H1 (cell line): ENCODE data around the gene DOCK8. TPM values are rescaled to one million over a fixed set of nuclear protein-coding genes. Genes with fewer than 3 reads are reported as not detected.
A peak's percentile ranks its signal among the peaks of the same experiment; 100 is the strongest.

Experiments
- CTCF ChIA-PET: fragments of 300-600 bp; sonication (Branson Sonifier 250); formaldehyde crosslinking; loops from one replicate; lab custom pipeline; 2021; ENCODE audit not compliant: partially characterized antibody; lab: Charles Lee
- POLR2A ChIA-PET: fragments of 300-600 bp; sonication (Branson Sonifier 250); formaldehyde crosslinking; loops from one replicate; lab custom pipeline; 2021; ENCODE audit warnings: inconsistent platforms; ENCODE audit not compliant: partially characterized antibody; lab: Charles Lee
- DNase-seq, 2 experiments: peaks; one replicate each; pipeline versions ENCODE4 v3.0.0 to v3.0.0-alpha.2; 2010 to 2022; ENCODE audit warnings: low spot score in 2 of 2, low read depth in 1 of 2, mixed read lengths in 1 of 2
- FAIRE-seq: peaks from 2 replicates; lab custom pipeline; 2011; peaks lifted over from hg19 to GRCh38; lab: Jason Lieb, UNC
- H2AFZ ChIP-seq: 2 replicates; pipeline ENCODE4 v1.8.1; 2012; ENCODE audit warnings: low read length, inconsistent platforms
- H2AK5ac ChIP-seq: 2 replicates; pipeline ENCODE4 v1.6.1; 2013; ENCODE audit warnings: low read depth, low read length
- H2BK120ac ChIP-seq: replicated peaks from 2 replicates; pipeline ENCODE3; 2013; ENCODE audit warnings: low read depth, low read length, inconsistent platforms
- H2BK12ac ChIP-seq: 2 replicates; pipeline ENCODE4 v1.6.1; 2013; ENCODE audit warnings: low read depth, low read length
- H2BK15ac ChIP-seq: 2 replicates; pipeline ENCODE4 v1.6.1; 2013; ENCODE audit warnings: low read length
- H2BK20ac ChIP-seq: 2 replicates; pipeline ENCODE4 v1.6.1; 2013; ENCODE audit warnings: low read length
- H2BK5ac ChIP-seq: 2 replicates; pipeline ENCODE4 v1.6.1; 2013; ENCODE audit warnings: low read depth, low read length
- H3K14ac ChIP-seq: 2 replicates; pipeline ENCODE4 v1.6.1; 2013; ENCODE audit warnings: inconsistent platforms; ENCODE audit not compliant: insufficient read length
- H3K18ac ChIP-seq: 2 replicates; pipeline ENCODE4 v1.6.1; 2013; ENCODE audit warnings: low read length; ENCODE audit errors: extremely low read depth
- H3K23ac ChIP-seq: 2 replicates; pipeline ENCODE4 v1.6.1; 2013; ENCODE audit warnings: inconsistent platforms; ENCODE audit not compliant: insufficient read length
- H3K23me2 ChIP-seq: 2 replicates; pipeline ENCODE4 v1.6.1; 2013; ENCODE audit warnings: low read depth, low read length
- H3K27ac ChIP-seq: 2 replicates; pipeline ENCODE4 v1.6.1; 2011; ENCODE audit warnings: low read depth, low read length, inconsistent platforms
- H3K27me3 ChIP-seq, 4 experiments: replicated peaks in 1 of 4; 1 replicate in 1 of 4; 2 replicates in 3 of 4; pipeline versions ENCODE4 v1.6.1 to v1.8.1; 2011 to 2013; ENCODE audit warnings: low read length in 3 of 4, mild to moderate bottlenecking in 3 of 4, inconsistent platforms in 2 of 4, mixed read lengths in 2 of 4, moderate library complexity in 1 of 4; ENCODE audit not compliant: control insufficient read depth in 3 of 4, insufficient read depth in 3 of 4; ENCODE audit errors: extremely low read depth in 1 of 4
- H3K36me3 ChIP-seq, 4 experiments: 2 replicates each; pipeline versions ENCODE4 v1.6.1 to v1.8.1; 2011 to 2013; ENCODE audit warnings: mild to moderate bottlenecking in 4 of 4, low read length in 3 of 4, moderate library complexity in 2 of 4, control low read depth in 1 of 4, inconsistent platforms in 1 of 4; ENCODE audit not compliant: insufficient read depth in 4 of 4, control insufficient read depth in 2 of 4
- H3K4ac ChIP-seq: replicated peaks from 2 replicates; pipeline ENCODE3; 2013; ENCODE audit warnings: low read length, low read depth, mixed read lengths, inconsistent platforms; ENCODE audit not compliant: insufficient read length
- H3K4me1 ChIP-seq, 4 experiments: replicated peaks in 1 of 4; 1 replicate in 1 of 4; 2 replicates in 3 of 4; pipeline versions ENCODE4 v1.6.1 to v1.8.1; 2011 to 2013; ENCODE audit warnings: low read length in 3 of 4, inconsistent platforms in 2 of 4, mixed read lengths in 1 of 4; ENCODE audit not compliant: insufficient read depth in 4 of 4, control insufficient read depth in 3 of 4
- H3K4me2 ChIP-seq, 2 experiments: 2 replicates each; pipeline versions ENCODE4 v1.6.1 to v1.8.1; 2011 to 2013; ENCODE audit warnings: low read depth in 2 of 2, low read length in 2 of 2, control low read depth in 1 of 2, inconsistent platforms in 1 of 2, mild to moderate bottlenecking in 1 of 2; ENCODE audit not compliant: insufficient read depth in 1 of 2
- H3K4me3 ChIP-seq, 4 experiments: fragments of 200-600, 300-600 bp in 1 of 4; sonication (generic), shearing (Covaris generic), sonication (Bioruptor Twin) in 1 of 4; 2 replicates each; pipeline versions ENCODE4 v1.5.1 to v1.8.1; 2011 to 2016; ENCODE audit warnings: low read length in 4 of 4, low read depth in 3 of 4, control low read depth in 2 of 4, inconsistent platforms in 2 of 4, mild to moderate bottlenecking in 2 of 4, mixed read lengths in 1 of 4, moderate library complexity in 1 of 4; ENCODE audit not compliant: insufficient read depth in 2 of 4; ENCODE audit errors: extremely low read depth in 1 of 4
- H3K56ac ChIP-seq: replicated peaks from 2 replicates; pipeline ENCODE3; 2013; ENCODE audit warnings: low read depth, mild to moderate bottlenecking, mixed read lengths, low read length, inconsistent platforms; ENCODE audit not compliant: insufficient read length
- H3K79me1 ChIP-seq: 2 replicates; pipeline ENCODE4 v1.6.1; 2013; ENCODE audit warnings: low read depth, low read length, control low read depth
- H3K79me2 ChIP-seq, 2 experiments: 2 replicates each; pipeline versions ENCODE4 v1.6.1 to v1.8.1; 2012 to 2013; ENCODE audit warnings: low read length in 2 of 2, mild to moderate bottlenecking in 2 of 2, inconsistent platforms in 1 of 2; ENCODE audit not compliant: insufficient read depth in 2 of 2, control insufficient read depth in 1 of 2
- H3K9ac ChIP-seq, 4 experiments: replicated peaks in 1 of 4; 1 replicate in 1 of 4; 2 replicates in 3 of 4; pipeline versions ENCODE4 v1.6.1 to v1.8.1; 2011 to 2013; ENCODE audit warnings: low read depth in 3 of 4, low read length in 3 of 4, control low read depth in 2 of 4, mild to moderate bottlenecking in 2 of 4, moderate library complexity in 2 of 4, inconsistent platforms in 1 of 4; ENCODE audit errors: extremely low read depth in 1 of 4
- H3K9me3 ChIP-seq, 2 experiments: 2 replicates each; pipeline versions ENCODE4 v1.6.1 to v1.8.1; 2012 to 2013; ENCODE audit warnings: mild to moderate bottlenecking in 2 of 2, moderate library complexity in 2 of 2, control low read depth in 1 of 2, inconsistent platforms in 1 of 2, low read depth in 1 of 2, low read length in 1 of 2, mixed read lengths in 1 of 2; ENCODE audit not compliant: insufficient read depth in 2 of 2
- H4K20me1 ChIP-seq, 2 experiments: replicated peaks in 1 of 2; 2 replicates each; pipeline versions ENCODE3 to v1.8.1; 2011 to 2013; ENCODE audit warnings: inconsistent platforms in 2 of 2, low read length in 2 of 2, mild to moderate bottlenecking in 1 of 2; ENCODE audit not compliant: insufficient read depth in 2 of 2, control insufficient read depth in 1 of 2
- H4K5ac ChIP-seq: 2 replicates; pipeline ENCODE4 v1.6.1; 2013; ENCODE audit warnings: low read length, low read depth, mixed read lengths, inconsistent platforms; ENCODE audit not compliant: insufficient read length
- H4K8ac ChIP-seq: 2 replicates; pipeline ENCODE4 v1.8.0; 2013; ENCODE audit warnings: mild to moderate bottlenecking, moderate library complexity, low read length, inconsistent platforms; ENCODE audit not compliant: insufficient read depth; ENCODE audit errors: extremely low read depth
- H4K91ac ChIP-seq: replicated peaks from 2 replicates; pipeline ENCODE3; 2013; ENCODE audit warnings: low read length, mixed read lengths, inconsistent platforms; ENCODE audit not compliant: insufficient read length
- CBX8 ChIP-seq: fragments of 300-800, 300-1000 bp; sonication (generic); IDR thresholded peaks from 2 replicates; pipeline ENCODE4 v1.7.1; 2016; ENCODE audit warnings: low read depth, low read length, borderline replicate concordance
- CTCF ChIP-seq, 3 experiments: IDR thresholded peaks; 1 replicate in 2 of 3; 2 replicates in 1 of 3; pipeline versions ENCODE4 v1.5.1 to v1.6.1; 2011; ENCODE audit warnings: low read length in 3 of 3, mild to moderate bottlenecking in 3 of 3, inconsistent platforms in 2 of 3, low read depth in 1 of 3, moderate library complexity in 1 of 3; ENCODE audit not compliant: insufficient read depth in 1 of 3; ENCODE audit errors: control extremely low read depth in 1 of 3
- HDAC2 ChIP-seq, 2 experiments: fragments of 300-600 bp in 1 of 2; sonication (generic) in 1 of 2; IDR thresholded peaks; 2 replicates each; pipeline ENCODE4 v1.6.1; 2011 to 2012; ENCODE audit warnings: low read depth in 2 of 2, low read length in 2 of 2, mild to moderate bottlenecking in 2 of 2, moderate library complexity in 2 of 2, borderline replicate concordance in 1 of 2, inconsistent platforms in 1 of 2
- RXRA ChIP-seq: IDR thresholded peaks from 2 replicates; pipeline ENCODE4 v1.6.1; 2011; ENCODE audit warnings: low read depth, mild to moderate bottlenecking, low read length, moderate library complexity; ENCODE audit not compliant: insufficient read depth
- SIX5 ChIP-seq: IDR thresholded peaks from 2 replicates; pipeline ENCODE4 v1.6.1; 2011; ENCODE audit warnings: mild to moderate bottlenecking, low read depth, low read length
- SP2 ChIP-seq: IDR thresholded peaks from 2 replicates; pipeline ENCODE4 v1.6.1; 2012; ENCODE audit warnings: mild to moderate bottlenecking, low read length, inconsistent platforms
- WGBS, 2 experiments: shearing (Covaris generic) in 1 of 2; methylation state at CpG; one replicate each; pipeline versions ENCODE4 v1.1.6 to v1.1.7; 2013 to 2015; ENCODE audit warnings: low lambda C conversion rate in 2 of 2, mixed read lengths in 2 of 2, inconsistent platforms in 1 of 2, low coverage in 1 of 2, missing lambda C conversion rate in 1 of 2; ENCODE audit not compliant: insufficient replicate concordance in 2 of 2, insufficient coverage in 1 of 2, insufficient read length in 1 of 2; ENCODE audit errors: extremely low coverage in 1 of 2, missing lambda C conversion rate in 1 of 2; 5-methylcytosine and 5-hydroxymethylcytosine counted together
- long read RNA-seq, 2 experiments: library from RNA in 1 of 2; library from capped mRNA in 1 of 2; stranded (forward); transcript quantifications; one replicate each; pipeline ENCODE4 v2.0.0, GENCODE V29; 2021; ENCODE audit warnings: inconsistent platforms in 1 of 2
- polyA minus RNA-seq, 3 experiments: library from RNA; depleted of rRNA, polyadenylated mRNA; stranded (reverse); fragments of >200 nt; gene quantifications; 1 replicate in 2 of 3; 2 replicates in 1 of 3; pipeline ENCODE4 v1.2.3, GENCODE V29; 2011
- polyA plus RNA-seq, 7 experiments: library from polyadenylated mRNA; depleted of rRNA in 3 of 7; stranded (reverse) in 5 of 7; unstranded in 2 of 7; fragments of >200 nt in 5 of 7; fragments of 200-250 nt in 2 of 7; gene quantifications; 1 replicate in 5 of 7; 2 replicates in 1 of 7; 4 replicates in 1 of 7; pipeline versions ENCODE4 v1.2.1 to v1.2.3, GENCODE V29; 2011 to 2013; ENCODE audit warnings: missing spikeins in 2 of 7, mixed read lengths in 2 of 7
- total RNA-seq: library from RNA; stranded (reverse); fragmentation: NEBNext Ultra II Directional; extraction: Animal tissue kit (Norgen Biotek cat#: 25700); gene quantifications from 2 replicates; pipeline ENCODE4 v1.2.1, GENCODE V29; 2021

DOCK8 gene
- total RNA-seq (1.4 and 2.0 TPM in 2 replicates), polyA plus RNA-seq (2011; rRNA removed) (0.57 and 0.67 TPM in 2 replicates), polyA minus RNA-seq (2011; rRNA and poly(A)+ RNA removed) (1.5 and 2.5 TPM in 2 replicates)
- 0.40 TPM for polyA plus RNA-seq (2011; cell fraction: cytosol; rRNA removed)
- polyA plus RNA-seq (2011; cell fraction: nucleus; rRNA removed): 0.64 TPM
- 0.46 to 0.88 TPM (median 0.74 TPM) in 4 replicates for polyA plus RNA-seq (2012, experiment 1 of 2)
- polyA plus RNA-seq (2012, experiment 2 of 2): 0.07 TPM
- polyA plus RNA-seq (2013, experiment 1 of 2): 0.59 TPM
- 0.59 TPM for polyA plus RNA-seq (2013, experiment 2 of 2)
- polyA minus RNA-seq (2011; cell fraction: cytosol; rRNA and poly(A)+ RNA removed): 0.95 TPM
- 2.2 TPM for polyA minus RNA-seq (2011; cell fraction: nucleus; rRNA and poly(A)+ RNA removed)
- long read RNA-seq, experiment 1: 0 reads
- long read RNA-seq, experiment 2: 0 reads

GRCh38 chr9:214648-215493 is at the start of gene DOCK8:
DOCK8 (plus strand) TSS chr9:214865; CDS start chr9:214977, 112 bp downstream.
- POLR2A ChIA-PET: interaction anchor here (1.4 kb wide), 1 partner anchor 8 kb away, joined by 5 read pairs; no protein-coding TSS in a partner anchor
- 3% methylated on average over 74 of the region's 103 CpGs; no CpG with 5 or more reads in 1 of the 2 experiments for WGBS, 2 experiments
- H3K9ac ChIP-seq: peak within 1 kb of the TSS; percentile 48 to 61 (median 54)
- TF ChIP-seq HDAC2 (IDR thresholded peaks at IDR 0.05; ENCODE audit: borderline replicate concordance in 1 of 2, low read depth in 2 of 2, low read length in 2 of 2) (peak in 1 of 2 experiments; percentile 79; a peak in 1 of 4 replicates), SIX5 (no peak), CTCF (IDR thresholded peaks at IDR 0.05; ENCODE audit: control extremely low read depth in 1 of 3, insufficient read depth in 1 of 3, low read depth in 1 of 3, low read length in 3 of 3) (peak; percentile 39 to 52 (median 44)), RXRA (no peak), CBX8 (no peak), SP2 (no peak)

More at GRCh38 chr9:214648-215493, at the start of gene DOCK8:
- H3K4ac ChIP-seq: no peak within 1 kb of the TSS
- peaks cover 3% of the 10 kb centered on the region; the same call in 1 of the 2 replicates for H3K23me2 ChIP-seq
- H3K4me2 ChIP-seq: peak within 1 kb of the TSS; percentile 71 to 88
- no peaks in the 10 kb centered on the region for H3K36me3 ChIP-seq
- no peaks in the 10 kb centered on the region for H3K79me1 ChIP-seq
- peak within 1 kb of the TSS; percentile 44 to 71 (median 62) for H3K4me3 ChIP-seq
- no peak within 1 kb of the TSS for H2BK12ac ChIP-seq
- H3K9me3 ChIP-seq: no peaks in the 10 kb centered on the region; a peak in 1 of 4 replicates
- H4K5ac ChIP-seq: no peak within 1 kb of the TSS
- H3K27me3 ChIP-seq: peaks cover 0 to 27% (median 18%) of the 10 kb centered on the region in 4 experiments; a peak in 6 of 7 replicates
- peak within 1 kb of the TSS; percentile 91 for H3K18ac ChIP-seq
- no peaks in the 10 kb centered on the region for H3K79me2 ChIP-seq
- H2BK20ac ChIP-seq: no peak within 1 kb of the TSS
- no peak within 1 kb of the TSS for H3K14ac ChIP-seq
- no peak within 1 kb of the TSS for H2BK5ac ChIP-seq
- no peak within 1 kb of the TSS for H3K27ac ChIP-seq
- no peak within 1 kb of the TSS for H2BK120ac ChIP-seq
- no peak for FAIRE-seq
- H3K23ac ChIP-seq: no peak within 1 kb of the TSS
- CTCF ChIA-PET: interaction anchor here (1.1 to 1.4 kb wide), 4 partner anchors 11 to 99 kb away, joined by 3 to 4 read pairs (median 3); no protein-coding TSS in a partner anchor
- no peak within 1 kb of the TSS for H2BK15ac ChIP-seq
- H4K8ac ChIP-seq: peak within 1 kb of the TSS; percentile 95
- peak within 1 kb of the TSS; percentile 17 for H4K91ac ChIP-seq
- H3K56ac ChIP-seq: peak within 1 kb of the TSS; percentile 20
- no peak within 1 kb of the TSS for H2AK5ac ChIP-seq
- no peaks in the 10 kb centered on the region for H4K20me1 ChIP-seq
- peaks cover 0 to 2% (median 0%) of the 10 kb centered on the region in 4 experiments; a peak in 2 of 7 replicates for H3K4me1 ChIP-seq
- H2AFZ ChIP-seq: peak within 1 kb of the TSS; percentile 36; the same call in 1 of the 2 replicates
- peak in 1 of 2 experiments; percentile 89 for DNase-seq
